PC-3 (cell line): ENCODE results near the gene DPM3. TPM values are rescaled to one million over a fixed set of nuclear protein-coding genes. Genes with fewer than 3 reads are reported as not detected.

Source experiments
- ATAC-seq: fragments of 200-7000 bp; cut with Tn5 transposase; 2 replicates; pipeline ENCODE4 v1.9.1; 2020; ENCODE audit warnings: mild to moderate bottlenecking, moderate library complexity
- BruUV-seq: library from RNA; stranded (reverse); fragments of 400-500 nt; replicated peaks from 2 replicates; lab custom pipeline; 2021; lab: Mats Ljungman, UMichigan
- CTCF ChIA-PET: fragments of 300-600 bp; sonication (Branson Sonifier 250); formaldehyde crosslinking; loops from one replicate; lab custom pipeline; 2022; ENCODE audit warnings: antibody characterized with exemption; lab: Charles Lee
- POLR2A ChIA-PET: fragments of 300-600 bp; sonication (Branson Sonifier 250); formaldehyde crosslinking; loops from one replicate; lab custom pipeline; 2022; ENCODE audit warnings: antibody characterized with exemption; ENCODE audit not compliant: unreplicated experiment; lab: Charles Lee
- DNase-seq: peaks from one replicate; pipeline ENCODE4 v3.0.0-alpha.2; 2015
- H2AFZ ChIP-seq: fragments of 300-600 bp; sonication (generic); 2 replicates; pipeline ENCODE4 v1.6.0; 2016; ENCODE audit warnings: antibody characterized with exemption, low read length
- H3F3A ChIP-seq: fragments of 300-600 bp; sonication (generic); one replicate; pipeline ENCODE4 v1.6.0; 2017; ENCODE audit warnings: antibody characterized with exemption, low read length, control low read depth, mild to moderate bottlenecking; ENCODE audit not compliant: unreplicated experiment
- H3K27ac ChIP-seq: fragments of 300-600 bp; sonication (generic); 2 replicates; pipeline ENCODE4 v1.5.1; 2016; ENCODE audit warnings: mild to moderate bottlenecking, low read length
- H3K27me3 ChIP-seq: fragments of 300-600 bp; sonication (generic); 2 replicates; pipeline ENCODE4 v1.6.1; 2016; ENCODE audit warnings: low read length, mixed read lengths
- H3K36me3 ChIP-seq: fragments of 300-600 bp; sonication (generic); 2 replicates; pipeline ENCODE4 v1.6.1; 2016; ENCODE audit warnings: low read depth, mixed run types, low read length, mixed read lengths
- H3K4me1 ChIP-seq: fragments of 300-600 bp; sonication (generic); 2 replicates; pipeline ENCODE4 v1.5.1; 2016; ENCODE audit warnings: low read length; ENCODE audit not compliant: insufficient read depth
- H3K4me2 ChIP-seq: fragments of 300-600 bp; sonication (generic); 2 replicates; pipeline ENCODE4 v1.6.0; 2016; ENCODE audit warnings: low read length
- H3K4me3 ChIP-seq: fragments of 300-600 bp; sonication (generic); 2 replicates; pipeline ENCODE4 v1.5.1; 2016; ENCODE audit warnings: mild to moderate bottlenecking, low read length, mixed read lengths
- H3K79me2 ChIP-seq: fragments of 300-600 bp; sonication (generic); 2 replicates; pipeline ENCODE4 v1.6.1; 2017; ENCODE audit warnings: low read length, mixed read lengths
- H3K9ac ChIP-seq: fragments of 300-600 bp; sonication (generic); 2 replicates; pipeline ENCODE4 v1.6.0; 2016; ENCODE audit warnings: mild to moderate bottlenecking, low read length
- H3K9me2 ChIP-seq: fragments of 300-600 bp; sonication (generic); replicated peaks from 2 replicates; pipeline ENCODE4 v1.6.1; 2016; ENCODE audit warnings: mixed run types, low read length, mixed read lengths
- H3K9me3 ChIP-seq: fragments of 300-600 bp; sonication (generic); 2 replicates; pipeline ENCODE4 v1.6.1; 2016; ENCODE audit warnings: low read length, mixed read lengths
- H4K20me1 ChIP-seq: fragments of 300-600 bp; sonication (generic); 2 replicates; pipeline ENCODE4 v1.6.1; 2016; ENCODE audit warnings: low read length, mixed read lengths
- EZH2 ChIP-seq: fragments of 300-600 bp; sonication (generic); IDR thresholded peaks from one replicate; pipeline ENCODE4 v1.6.1; 2017; ENCODE audit warnings: antibody characterized with exemption, mild to moderate bottlenecking, low read length; ENCODE audit not compliant: unreplicated experiment
- EZH2phosphoT487 ChIP-seq: fragments of 300-600 bp; sonication (generic); IDR thresholded peaks from 2 replicates; pipeline ENCODE4 v1.6.1; 2018; ENCODE audit warnings: mild to moderate bottlenecking, antibody characterized with exemption, low read length, borderline replicate concordance
- intact Hi-C: fragments of 100-400 bp; cut with micrococcal nuclease; formaldehyde crosslinking; loops from 2 replicates; pipeline ENCODE4 v1.9.0; 2023
- total RNA-seq: library from RNA; depleted of rRNA; stranded (reverse); fragments of >200 nt; gene quantifications from 2 replicates; pipeline ENCODE4 v1.2.3, GENCODE V29; 2014
- TF ChIP-seq, protein P1 (sequence below): fragments of 300-600 bp; sonication (generic); conservative IDR thresholded peaks from 2 replicates; pipeline ENCODE4 v1.5.1; 2017; ENCODE audit warnings: antibody characterized with exemption, low read depth, mild to moderate bottlenecking, low read length

Gene DPM3
- total RNA-seq, 1 experiment from 2014 or later: 74.3 TPM

DNA sequence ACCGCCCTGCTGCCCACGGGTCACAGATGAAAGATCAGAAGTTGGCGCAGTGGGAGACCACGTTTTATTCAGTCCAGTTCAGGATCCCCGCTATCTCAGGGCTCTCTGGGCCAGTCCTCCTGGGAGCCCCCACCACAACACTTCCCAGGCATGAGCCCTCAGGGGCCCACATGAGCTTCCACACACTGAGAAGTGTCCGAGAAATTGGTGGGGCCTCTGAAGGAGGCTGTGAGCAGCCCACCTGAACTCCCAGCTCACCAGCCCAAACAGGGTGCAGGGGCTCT, 45.4 kb upstream of the DPM3 start:
- H2AFZ ChIP-seq: no peak overlapping the region
- H3K4me1 ChIP-seq: no peaks in the 10 kb centered on the region
- H3K9me2 ChIP-seq: no peaks in the 10 kb centered on the region
- no peaks in the 10 kb centered on the region for H3K27me3 ChIP-seq
- no peaks in the 10 kb centered on the region for H3K9me3 ChIP-seq
- H3F3A ChIP-seq: peaks cover 3% of the 10 kb centered on the region
- H3K4me3 ChIP-seq: no peak overlapping the region
- no peak overlapping the region for H3K9ac ChIP-seq
- no peak overlapping the region for H3K27ac ChIP-seq
- DNase-seq: no peak
- no peaks in the 10 kb centered on the region for H3K36me3 ChIP-seq
- H4K20me1 ChIP-seq: no peaks in the 10 kb centered on the region
- ATAC-seq: no peak
- CTCF ChIA-PET: no interaction called here
- intact Hi-C loops: no loop called here
- no peaks in the 10 kb centered on the region for H3K79me2 ChIP-seq
- POLR2A ChIA-PET: no interaction called here
- TF ChIP-seq EZH2 (no peak), EZH2phosphoT487 (no peak)
- TF ChIP-seq, protein P1, sequence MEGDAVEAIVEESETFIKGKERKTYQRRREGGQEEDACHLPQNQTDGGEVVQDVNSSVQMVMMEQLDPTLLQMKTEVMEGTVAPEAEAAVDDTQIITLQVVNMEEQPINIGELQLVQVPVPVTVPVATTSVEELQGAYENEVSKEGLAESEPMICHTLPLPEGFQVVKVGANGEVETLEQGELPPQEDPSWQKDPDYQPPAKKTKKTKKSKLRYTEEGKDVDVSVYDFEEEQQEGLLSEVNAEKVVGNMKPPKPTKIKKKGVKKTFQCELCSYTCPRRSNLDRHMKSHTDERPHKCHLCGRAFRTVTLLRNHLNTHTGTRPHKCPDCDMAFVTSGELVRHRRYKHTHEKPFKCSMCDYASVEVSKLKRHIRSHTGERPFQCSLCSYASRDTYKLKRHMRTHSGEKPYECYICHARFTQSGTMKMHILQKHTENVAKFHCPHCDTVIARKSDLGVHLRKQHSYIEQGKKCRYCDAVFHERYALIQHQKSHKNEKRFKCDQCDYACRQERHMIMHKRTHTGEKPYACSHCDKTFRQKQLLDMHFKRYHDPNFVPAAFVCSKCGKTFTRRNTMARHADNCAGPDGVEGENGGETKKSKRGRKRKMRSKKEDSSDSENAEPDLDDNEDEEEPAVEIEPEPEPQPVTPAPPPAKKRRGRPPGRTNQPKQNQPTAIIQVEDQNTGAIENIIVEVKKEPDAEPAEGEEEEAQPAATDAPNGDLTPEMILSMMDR: no peak
- no peak overlapping the region for H3K4me2 ChIP-seq
- no TSS peak for BruUV-seq

DNA sequence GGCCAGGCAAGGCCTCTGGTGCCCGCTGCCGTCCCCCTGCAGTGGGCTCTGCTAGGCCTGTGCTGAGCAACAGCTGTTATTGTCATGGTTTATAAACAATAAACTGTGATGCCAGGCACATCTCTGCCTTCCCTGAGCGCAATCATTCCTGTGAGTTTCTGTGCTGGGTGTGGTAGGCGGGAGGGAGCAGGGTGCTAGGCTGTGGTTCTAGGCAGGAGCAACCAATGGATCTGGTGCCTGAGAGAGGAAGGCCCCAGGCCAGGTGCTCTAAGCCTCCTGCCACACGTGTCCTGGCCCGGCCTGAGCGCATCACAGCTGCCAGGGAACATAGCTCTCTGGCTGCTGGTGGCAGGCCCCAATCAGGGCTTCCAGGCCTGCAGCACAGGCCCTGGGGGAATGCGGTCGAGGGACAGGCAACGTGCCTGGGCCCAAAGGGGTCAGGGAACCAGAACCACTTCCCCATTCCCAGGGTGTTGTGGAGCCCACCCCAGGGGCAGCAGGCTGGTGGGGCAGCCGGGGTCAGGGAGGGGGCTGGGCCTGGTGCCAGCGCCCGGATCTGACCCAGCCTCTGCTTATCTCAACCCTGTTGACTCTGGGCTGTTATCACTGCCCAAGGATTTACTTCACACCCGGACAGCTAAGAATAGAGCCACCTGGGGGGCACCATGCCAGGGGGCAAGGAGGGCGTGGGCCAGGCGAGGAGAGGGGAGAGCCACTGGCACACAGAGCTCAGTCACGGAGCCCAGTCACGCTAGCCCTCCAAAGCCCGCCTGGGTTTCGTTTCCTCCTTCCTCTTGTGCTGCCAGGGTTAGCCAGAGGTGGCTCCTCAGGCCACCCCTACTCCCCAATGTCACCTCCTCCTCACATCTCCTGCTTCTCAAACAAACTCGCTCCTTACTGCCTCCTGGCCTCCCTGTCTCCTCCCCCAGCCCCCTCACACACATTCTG, 44.8 kb upstream of the DPM3 start:
- Histone ChIP-seq H3K4me1 (no peaks in the 10 kb centered on the region), H3K79me2 (no peaks in the 10 kb centered on the region), H2AFZ (no peak overlapping the region), H3F3A (peaks cover 3% of the 10 kb centered on the region), H3K4me3 (no peak overlapping the region), H3K36me3 (no peaks in the 10 kb centered on the region), H3K27me3 (no peaks in the 10 kb centered on the region), H3K27ac (no peak overlapping the region), H3K4me2 (no peak overlapping the region), H3K9ac (no peak overlapping the region), H3K9me2 (no peaks in the 10 kb centered on the region), H4K20me1 (no peaks in the 10 kb centered on the region), H3K9me3 (no peaks in the 10 kb centered on the region)
- POLR2A ChIA-PET: interaction anchor here (0.6 kb wide), 1 partner anchor 16 kb away, joined by 5 read pairs; no protein-coding TSS in a partner anchor
- DNase-seq (no peak), ATAC-seq (peak; percentile 16; the same call in 1 of the 2 replicates)
- TF ChIP-seq EZH2: no peak
- TF ChIP-seq, protein P1: no peak
- no peak for TF ChIP-seq EZH2phosphoT487
- CTCF ChIA-PET: no interaction called here
- BruUV-seq: no TSS peak
- intact Hi-C loops: no loop called here

DNA sequence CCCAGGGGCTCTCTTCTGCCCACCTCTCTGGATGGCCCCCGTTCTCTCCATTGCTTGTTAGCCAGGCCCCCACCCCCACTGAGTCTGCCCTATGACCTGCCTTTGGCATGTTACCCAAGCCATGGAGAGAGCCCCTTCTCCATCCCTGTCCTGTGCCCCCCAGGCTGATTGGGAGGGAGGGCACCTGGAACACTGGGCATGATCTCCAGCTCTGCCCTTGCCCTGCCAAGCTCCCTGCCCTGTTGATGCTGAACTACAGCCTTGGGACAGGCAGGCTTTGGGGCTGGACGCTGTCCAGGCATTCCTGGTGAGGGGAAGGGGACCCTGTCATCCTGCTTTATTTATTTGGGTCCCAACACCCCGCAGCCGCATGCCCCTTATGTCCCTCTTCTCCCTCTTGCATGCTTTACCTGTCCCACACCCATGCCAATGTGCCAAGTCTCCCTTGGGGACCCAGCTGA, 44.0 kb upstream of the DPM3 start:
- Histone ChIP-seq H3K4me3 (no peak overlapping the region), H3K4me2 (no peak overlapping the region), H3K9ac (no peak overlapping the region), H2AFZ (no peak overlapping the region), H3K27me3 (no peaks in the 10 kb centered on the region), H3K4me1 (no peaks in the 10 kb centered on the region), H3K9me2 (no peaks in the 10 kb centered on the region), H3K27ac (no peak overlapping the region), H4K20me1 (no peaks in the 10 kb centered on the region), H3K9me3 (no peaks in the 10 kb centered on the region), H3K79me2 (no peaks in the 10 kb centered on the region), H3K36me3 (no peaks in the 10 kb centered on the region; the same call in 1 of the 2 replicates), H3F3A (peaks cover 3% of the 10 kb centered on the region)
- intact Hi-C loops: no loop called here
- ATAC-seq: no peak
- no TSS peak for BruUV-seq
- no peak for TF ChIP-seq EZH2
- DNase-seq: no peak
- ChIA-PET CTCF (no interaction called here), POLR2A (interaction anchor here (0.6 kb wide), 1 partner anchor 17 kb away, joined by 5 read pairs; no protein-coding TSS in a partner anchor)
